Left lung (tissue), 10 donors: ENCODE results near the gene TRMT61A. TPM values are rescaled to one million over a fixed set of nuclear protein-coding genes. Genes with fewer than 3 reads are reported as not detected.

Experiments used
- ATAC-seq: fragments of 200-7000 bp; cut with Tn5 transposase; one replicate; pipeline ENCODE4 v1.9.1; 2020; ENCODE audit warnings: moderate library complexity
- DNase-seq, 4 donors: peaks; one replicate each; pipeline ENCODE4 v3.0.0-alpha.2; 2013 to 2020
- H3K27ac ChIP-seq, 2 donors: fragments of 200-600 bp; sonication (generic) in 1 of 2; one replicate each; pipeline versions ENCODE4 v1.5.0 to v1.8.0; 2020 to 2021
- H3K27me3 ChIP-seq, 2 donors: fragments of 200-600 bp; sonication (generic) in 1 of 2; one replicate each; pipeline versions ENCODE4 v1.5.0 to v1.8.0; 2020 to 2021
- H3K36me3 ChIP-seq, 2 donors: fragments of 200-600 bp; sonication (generic) in 1 of 2; one replicate each; pipeline versions ENCODE4 v1.5.0 to v1.8.0; 2020 to 2021
- H3K4me1 ChIP-seq, 2 donors: fragments of 200-600 bp; one replicate each; pipeline ENCODE4 v1.8.0; 2021
- H3K4me3 ChIP-seq, 2 donors: fragments of 200-600 bp; sonication (generic) in 1 of 2; one replicate each; pipeline versions ENCODE4 v1.5.0 to v1.8.0; 2020 to 2021; ENCODE audit warnings: mild to moderate bottlenecking in 1 of 2
- H3K9me3 ChIP-seq, 2 donors: fragments of 200-600 bp; sonication (generic) in 1 of 2; one replicate each; pipeline versions ENCODE4 v1.5.0 to v1.8.0; 2020 to 2021
- intact Hi-C, 2 donors: fragments of 100-400 bp; cut with DNase I; formaldehyde crosslinking; loops; one replicate each; pipeline versions ENCODE4 v1.11.2 to v1.14.2; 2022
- polyA plus RNA-seq, 6 donors: library from polyadenylated mRNA; unstranded; fragments of 120-200 nt; gene quantifications; one replicate each; pipeline ENCODE4 v1.2.1, GENCODE V29; 2013; ENCODE audit not compliant: insufficient read length in 6 of 6
- total RNA-seq, 2 donors: library from RNA; stranded (reverse); fragmentation: NEBNext Ultra II Directional; extraction: Animal tissue kit (Norgen Biotek cat#: 25700); gene quantifications; one replicate each; pipeline ENCODE4 v1.2.1, GENCODE V29; 2021
- TF ChIP-seq, protein P1 (sequence below), 2 donors: fragments of 200-600 bp; sonication (generic) in 1 of 2; IDR thresholded peaks; one replicate each; pipeline versions ENCODE4 v1.5.0 to v1.8.0; 2021; ENCODE audit warnings: antibody characterized with exemption in 2 of 2
- donor health status: DM: no; HTN: yes; CAD: no.
- donor health status: DM: no; HTN: no; CAD: no.

TRMT61A gene
- total and polyA plus RNA-seq, 8 donors = 6.0 to 12.6 (median 7.9) TPM

GRCh38 chr14:103563844-103564505, 35.0 kb downstream of the TRMT61A start:
- Histone ChIP-seq H3K4me1 (peaks cover 17 to 61% of the 10 kb centered on the region in 2 donors), H3K27ac (peak overlapping the region in 1 of 2 donors; percentile 97)

DNA sequence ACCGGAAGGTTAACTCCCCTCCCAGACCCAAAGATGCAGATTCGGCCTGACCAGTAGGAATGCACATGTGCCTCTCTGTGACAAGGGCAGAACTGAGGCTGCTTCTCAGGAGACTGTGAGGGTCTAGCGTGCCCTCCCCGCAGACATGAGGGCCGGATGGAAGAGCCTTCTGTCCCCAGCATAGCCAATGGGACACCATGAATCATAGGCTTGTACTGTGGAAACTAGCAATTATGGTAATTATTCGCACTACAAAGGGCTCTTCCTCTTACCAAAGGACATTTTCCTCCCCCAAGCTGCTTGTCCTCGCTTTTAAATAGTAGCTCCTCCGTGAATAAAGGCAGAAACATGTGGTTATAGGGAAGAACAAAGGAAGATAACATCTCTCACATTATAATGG, 40.0 kb downstream of the TRMT61A start:
- TF ChIP-seq, protein P1, sequence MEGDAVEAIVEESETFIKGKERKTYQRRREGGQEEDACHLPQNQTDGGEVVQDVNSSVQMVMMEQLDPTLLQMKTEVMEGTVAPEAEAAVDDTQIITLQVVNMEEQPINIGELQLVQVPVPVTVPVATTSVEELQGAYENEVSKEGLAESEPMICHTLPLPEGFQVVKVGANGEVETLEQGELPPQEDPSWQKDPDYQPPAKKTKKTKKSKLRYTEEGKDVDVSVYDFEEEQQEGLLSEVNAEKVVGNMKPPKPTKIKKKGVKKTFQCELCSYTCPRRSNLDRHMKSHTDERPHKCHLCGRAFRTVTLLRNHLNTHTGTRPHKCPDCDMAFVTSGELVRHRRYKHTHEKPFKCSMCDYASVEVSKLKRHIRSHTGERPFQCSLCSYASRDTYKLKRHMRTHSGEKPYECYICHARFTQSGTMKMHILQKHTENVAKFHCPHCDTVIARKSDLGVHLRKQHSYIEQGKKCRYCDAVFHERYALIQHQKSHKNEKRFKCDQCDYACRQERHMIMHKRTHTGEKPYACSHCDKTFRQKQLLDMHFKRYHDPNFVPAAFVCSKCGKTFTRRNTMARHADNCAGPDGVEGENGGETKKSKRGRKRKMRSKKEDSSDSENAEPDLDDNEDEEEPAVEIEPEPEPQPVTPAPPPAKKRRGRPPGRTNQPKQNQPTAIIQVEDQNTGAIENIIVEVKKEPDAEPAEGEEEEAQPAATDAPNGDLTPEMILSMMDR (IDR thresholded peaks at IDR 0.05) = no peak
- Histone ChIP-seq H3K4me1 (peaks cover 4 to 32% of the 10 kb centered on the region in 2 donors), H3K36me3 (peaks cover 0 to 17% of the 10 kb centered on the region in 2 donors), H3K27ac (peak overlapping the region in 1 of 2 donors; percentile 28), H3K4me3 (no peak overlapping the region), H3K9me3 (no peaks in the 10 kb centered on the region), H3K27me3 (no peaks in the 10 kb centered on the region)
- ATAC-seq = no peak
- intact Hi-C loops = no loop called here
- DNase-seq = no peak

More at GRCh38 chr14:103563844-103564505, 35.0 kb downstream of the TRMT61A start:
- TF ChIP-seq, protein P1 (IDR thresholded peaks at IDR 0.05) = no peak
- DNase-seq (no peak), ATAC-seq (no peak)
- H3K4me3 ChIP-seq = peak overlapping the region; percentile 81 to 99
- intact Hi-C loops = no loop called here
- no peaks in the 10 kb centered on the region for H3K9me3 ChIP-seq
- H3K36me3 ChIP-seq = peaks cover 0 to 12% of the 10 kb centered on the region in 2 donors
- H3K27me3 ChIP-seq = no peaks in the 10 kb centered on the region

DNA sequence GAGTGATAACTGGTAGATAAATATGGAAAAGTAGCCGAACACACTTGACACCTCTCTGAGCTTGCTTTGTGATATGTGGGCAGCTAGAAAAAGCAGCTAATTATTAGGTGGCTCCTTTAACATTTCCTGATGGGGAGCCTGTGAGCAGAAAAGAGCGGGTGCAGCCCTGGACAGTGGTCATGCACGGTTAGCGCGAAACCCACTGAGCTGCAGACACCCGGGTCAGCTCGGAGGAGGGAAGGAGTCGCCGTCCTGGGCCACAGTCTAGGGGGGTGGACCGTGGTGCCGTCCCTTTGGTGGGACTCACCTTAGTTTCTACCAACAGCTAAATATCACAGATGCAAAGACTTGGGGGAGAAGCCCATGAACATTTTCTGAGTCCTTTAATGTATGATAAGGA, 40.4 kb downstream of the TRMT61A start:
- H3K4me1 ChIP-seq = peaks cover 0 to 30% of the 10 kb centered on the region in 2 donors
- H3K27ac ChIP-seq = no peak overlapping the region
- TF ChIP-seq, protein P1 (IDR thresholded peaks at IDR 0.05) = no peak
- H3K9me3 ChIP-seq = no peaks in the 10 kb centered on the region
- H3K4me3 ChIP-seq = no peak overlapping the region
- DNase-seq = no peak
- peaks cover 0 to 22% of the 10 kb centered on the region in 2 donors for H3K36me3 ChIP-seq
- intact Hi-C loops = no loop called here
- H3K27me3 ChIP-seq = no peaks in the 10 kb centered on the region
- no peak for ATAC-seq

- ATAC-seq = no peak
- Histone ChIP-seq H3K4me1 (peaks cover 6 to 45% of the 10 kb centered on the region in 2 donors), H3K27ac (peak overlapping the region in 1 of 2 donors; percentile 52), H3K9me3 (no peaks in the 10 kb centered on the region), H3K36me3 (peaks cover 0 to 56% of the 10 kb centered on the region in 2 donors), H3K27me3 (no peaks in the 10 kb centered on the region), H3K4me3 (no peak overlapping the region)
- TF ChIP-seq, protein P1 (IDR thresholded peaks at IDR 0.05) = no peak
- intact Hi-C loops = loop anchor here in 1 of 2 donors (10.0 kb wide), 1 partner anchor 121 kb away; no protein-coding TSS in a partner anchor
- no peak for DNase-seq
Observed at GRCh38 chr14:103574104-103574503, 45.1 kb downstream of the TRMT61A start.

DNA sequence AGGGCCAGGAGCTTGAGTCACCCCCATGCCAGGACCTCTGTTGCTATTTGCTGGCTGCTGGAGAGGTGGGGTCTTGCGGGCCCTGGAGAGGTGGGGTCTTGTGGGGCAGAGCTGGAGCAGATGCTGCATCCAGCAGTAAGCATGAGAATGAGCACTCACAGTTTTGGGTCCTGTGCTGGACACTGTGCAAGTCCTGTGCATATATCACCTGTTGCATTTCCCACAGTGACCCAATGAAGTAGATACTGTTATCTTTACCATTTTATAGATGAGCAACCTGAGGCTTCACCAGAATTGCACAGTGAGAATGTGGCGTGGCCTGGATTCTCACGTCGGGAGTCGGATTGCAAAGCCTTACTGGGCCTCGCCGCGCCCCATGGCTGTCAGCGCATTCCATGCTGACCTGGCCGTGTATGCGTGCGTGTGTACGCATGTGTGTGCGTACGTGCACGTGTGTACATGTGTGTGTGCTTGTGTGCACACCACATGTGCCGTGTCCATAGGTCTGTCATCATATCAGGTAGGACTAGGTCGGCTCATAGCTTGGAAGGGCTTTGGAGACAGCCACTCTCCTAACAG, 45.8 kb downstream of the TRMT61A start:
- DNase-seq (no peak), ATAC-seq (no peak)
- TF ChIP-seq, protein P1 (IDR thresholded peaks at IDR 0.05) = no peak

More for the DNA sequence above, 45.8 kb downstream of the TRMT61A start:
- H3K4me3 ChIP-seq = no peak overlapping the region
- no peaks in the 10 kb centered on the region for H3K9me3 ChIP-seq
- peaks cover 0 to 63% of the 10 kb centered on the region in 2 donors for H3K36me3 ChIP-seq
- peak overlapping the region in 1 of 2 donors; percentile 78 for H3K27ac ChIP-seq
- no peaks in the 10 kb centered on the region for H3K27me3 ChIP-seq
- intact Hi-C loops = loop anchor here in 1 of 2 donors (10.0 kb wide), 1 partner anchor 120 kb away; no protein-coding TSS in a partner anchor
- H3K4me1 ChIP-seq = peaks cover 6 to 45% of the 10 kb centered on the region in 2 donors
